Measurements from ENCODE around the gene ADAM19.

Gene ADAM19

GRCh38 chr5:157582731-157583620, 7.4 kb upstream of the ADAM19 start:
- no peak for FAIRE-seq

GRCh38 chr5:157581901-157582300, 6.3 kb upstream of the ADAM19 start:
- no peak for FAIRE-seq
- TF ChIP-seq POLR2A (IDR thresholded peaks at IDR 0.05; ENCODE audit: low read depth, low read length), result no peak

More at GRCh38 chr5:157582731-157583620, 7.4 kb upstream of the ADAM19 start:
- TF ChIP-seq POLR2A (IDR thresholded peaks at IDR 0.05; ENCODE audit: low read depth, low read length), result no peak
- no peak for DNase-seq (ENCODE audit: insufficient read length, low spot score)

GRCh38 chr5:157578079-157578780, 2.7 kb upstream of the ADAM19 start:
- DNase-seq (ENCODE audit: insufficient read length, low spot score) (no peak), FAIRE-seq (no peak)
- no peak for TF ChIP-seq POLR2A (IDR thresholded peaks at IDR 0.05; ENCODE audit: low read depth, low read length)

More at GRCh38 chr5:157581901-157582300, 6.3 kb upstream of the ADAM19 start:
- DNase-seq (ENCODE audit: insufficient read length, low spot score), result no peak

GRCh38 chr5:157576678-157577077, 1.1 kb upstream of the ADAM19 start:
- FAIRE-seq, result no peak
- TF ChIP-seq POLR2A (IDR thresholded peaks at IDR 0.05; ENCODE audit: low read depth, low read length), result no peak
- DNase-seq (ENCODE audit: insufficient read length, low spot score), result no peak

GRCh38 chr5:157574456-157575380, 857 bp downstream of the ADAM19 start:
- DNase-seq (ENCODE audit: insufficient read length, low spot score) (peak; percentile 33), FAIRE-seq (no peak)
- TF ChIP-seq POLR2A (IDR thresholded peaks at IDR 0.05; ENCODE audit: low read depth, low read length), result no peak

- no peak for TF ChIP-seq POLR2A (IDR thresholded peaks at IDR 0.05; ENCODE audit: low read depth, low read length)
- DNase-seq (ENCODE audit: insufficient read length, low spot score), result no peak
These were observed 4.2 kb downstream of the ADAM19 start for GRCh38 chr5:157571357-157571827.

GRCh38 chr5:157570531-157571200, 4.9 kb downstream of the ADAM19 start:
- DNase-seq (ENCODE audit: insufficient read length, low spot score) (no peak), FAIRE-seq (no peak)
- TF ChIP-seq POLR2A (IDR thresholded peaks at IDR 0.05; ENCODE audit: low read depth, low read length), result no peak

More at GRCh38 chr5:157571357-157571827, 4.2 kb downstream of the ADAM19 start:
- FAIRE-seq, result no peak

- DNase-seq (ENCODE audit: insufficient read length, low spot score) (no peak), FAIRE-seq (no peak)
- no peak for TF ChIP-seq POLR2A (IDR thresholded peaks at IDR 0.05; ENCODE audit: low read depth, low read length)
These were observed 6.9 kb downstream of the ADAM19 start for GRCh38 chr5:157568720-157569119.

- TF ChIP-seq POLR2A (IDR thresholded peaks at IDR 0.05; ENCODE audit: low read depth, low read length), result no peak
- no peak for DNase-seq (ENCODE audit: insufficient read length, low spot score)
- no peak for FAIRE-seq
These were observed 7.4 kb downstream of the ADAM19 start for GRCh38 chr5:157568222-157568621.

GRCh38 chr5:157566902-157567489, 8.6 kb downstream of the ADAM19 start:
- no peak for FAIRE-seq
- DNase-seq (ENCODE audit: insufficient read length, low spot score), result no peak
- TF ChIP-seq POLR2A (IDR thresholded peaks at IDR 0.05; ENCODE audit: low read depth, low read length), result no peak

- DNase-seq (ENCODE audit: insufficient read length, low spot score) (no peak), FAIRE-seq (no peak)
- TF ChIP-seq POLR2A (IDR thresholded peaks at IDR 0.05; ENCODE audit: low read depth, low read length), result no peak
These were observed 11.5 kb downstream of the ADAM19 start for GRCh38 chr5:157563929-157564716.

GRCh38 chr5:157563373-157563928, 12.1 kb downstream of the ADAM19 start:
- TF ChIP-seq POLR2A (IDR thresholded peaks at IDR 0.05; ENCODE audit: low read depth, low read length), result no peak
- DNase-seq (ENCODE audit: insufficient read length, low spot score), result peak; percentile 54

More at GRCh38 chr5:157563373-157563928, 12.1 kb downstream of the ADAM19 start:
- FAIRE-seq, result no peak
